GM18505 (cell line): ENCODE measurements around the gene TCF15.
A peak's percentile ranks its signal among the peaks of the same experiment; 100 is the strongest.
"Not testable (repeated sequence)": the region's sequence is repeated elsewhere in the genome, so short reads cannot be mapped to it uniquely, and the experiment has no call there.

ENCODE experiments used
- ATAC-seq: cut with Tn5 transposase; IDR thresholded peaks from one replicate; pipeline ENCODE4 v1.9.1; 2021; ENCODE audit not compliant: unreplicated experiment
- POLR2A ChIP-seq: IDR thresholded peaks from 4 replicates; pipeline ENCODE4 v1.6.1; 2011; ENCODE audit warnings: borderline replicate concordance; ENCODE audit not compliant: insufficient read depth, insufficient read length; ENCODE audit errors: extremely low read depth

The TCF15 gene

GRCh38 chr20:591941-592340, 18.2 kb downstream of the TCF15 start:
- ATAC-seq: no peak
- TF ChIP-seq POLR2A: no peak

- peak; percentile 53 for ATAC-seq
- no peak for TF ChIP-seq POLR2A
Observed at GRCh38 chr20:588932-589672, 21.0 kb downstream of the TCF15 start.

- no peak for ATAC-seq
- TF ChIP-seq POLR2A: no peak
Observed at GRCh38 chr20:588476-588875, 21.6 kb downstream of the TCF15 start.

DNA sequence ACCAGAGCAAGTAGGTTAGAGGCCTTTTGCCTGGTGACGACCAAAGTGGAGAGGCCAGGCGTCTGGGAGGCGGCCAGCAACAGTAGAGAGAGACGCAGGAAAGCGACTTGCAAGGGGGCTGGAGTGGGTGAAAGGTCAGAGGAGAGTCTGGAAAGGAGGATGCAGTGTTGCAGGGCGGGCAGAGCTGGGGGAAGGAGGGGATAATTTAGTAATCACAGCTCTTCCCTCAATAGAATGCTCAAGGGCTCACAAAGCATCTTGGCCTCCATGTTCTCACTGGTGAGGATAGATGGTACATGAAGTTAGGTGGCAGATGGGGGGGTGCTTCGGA, 25.2 kb downstream of the TCF15 start:
- no peak for ATAC-seq
- no peak for TF ChIP-seq POLR2A

DNA sequence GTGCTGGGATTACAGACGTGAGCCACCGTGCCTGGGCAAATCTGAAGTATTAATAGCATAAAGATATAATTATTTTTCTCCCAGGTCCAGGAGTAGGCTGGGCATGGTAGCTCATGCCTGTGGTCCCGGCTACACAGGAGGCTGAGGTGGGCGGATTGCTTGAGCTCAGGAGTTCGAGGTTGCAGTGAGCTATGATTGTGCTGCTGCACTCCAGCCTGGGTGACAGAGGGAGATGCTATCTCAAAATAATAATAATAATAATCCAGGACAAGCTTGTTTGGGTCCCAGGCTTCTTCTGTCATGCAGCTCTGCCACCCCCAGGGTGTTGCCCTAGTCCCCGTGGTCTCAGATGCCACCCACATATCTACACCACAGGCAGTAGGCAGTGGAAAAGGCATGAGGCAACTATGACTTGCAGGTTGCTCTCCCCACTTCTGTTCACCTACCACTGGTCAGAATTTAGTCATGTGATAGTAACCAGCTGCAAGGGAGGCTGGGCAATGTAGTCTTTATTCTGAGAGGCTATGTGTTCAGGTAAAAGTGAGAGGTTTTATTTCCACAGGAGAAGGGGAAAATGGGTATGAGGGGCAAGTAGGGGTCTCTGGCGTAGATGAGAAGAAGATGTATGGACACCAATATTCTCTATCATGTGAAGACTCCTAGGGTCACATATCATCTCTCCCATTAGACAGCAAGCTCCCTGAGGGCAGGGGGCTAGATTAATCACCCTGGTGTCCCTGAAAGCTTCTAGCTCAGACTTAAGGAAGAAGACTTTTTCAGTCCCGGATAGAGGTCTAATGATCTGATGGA, 25.7 kb downstream of the TCF15 start:
- no peak for ATAC-seq
- no peak for TF ChIP-seq POLR2A

- no peak for ATAC-seq
- no peak for TF ChIP-seq POLR2A
Observed at GRCh38 chr20:582204-582603, 27.9 kb downstream of the TCF15 start.

DNA sequence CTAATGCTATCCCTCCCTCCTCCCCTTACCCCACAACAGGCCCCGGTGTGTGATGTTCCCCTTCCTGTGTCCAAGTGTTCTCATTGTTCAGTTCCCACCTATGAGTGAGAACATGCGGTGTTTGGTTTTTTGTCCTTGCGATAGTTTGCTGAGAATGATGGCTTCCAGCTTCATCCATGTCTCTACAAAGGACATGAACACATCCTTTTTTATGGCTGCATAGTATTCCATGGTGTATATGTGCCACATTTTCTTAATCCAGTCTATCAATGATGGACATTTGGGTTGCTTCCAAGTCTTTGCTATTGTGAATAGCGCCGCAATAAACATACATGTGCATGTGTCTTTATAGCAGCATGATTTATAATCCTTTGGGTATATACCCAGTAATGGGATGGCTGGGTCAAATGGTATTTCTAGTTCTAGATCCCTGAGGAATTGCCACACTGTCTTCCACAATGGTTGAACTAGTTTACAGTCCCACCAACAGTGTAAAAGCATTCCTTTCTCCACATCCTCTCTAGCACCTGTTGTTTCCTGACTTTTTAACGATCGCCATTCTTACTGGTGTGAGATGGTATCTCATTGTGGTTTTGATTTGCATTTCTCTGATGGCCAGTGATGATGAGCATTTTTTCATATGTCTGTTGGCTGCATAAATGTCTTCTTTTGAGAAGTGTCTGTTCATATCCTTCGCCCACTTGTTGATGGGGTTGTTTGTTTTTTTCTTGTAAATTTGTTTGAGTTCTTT, 31.0 kb downstream of the TCF15 start:
- not testable (repeated sequence) for ATAC-seq

GRCh38 chr20:577167-577791, 32.8 kb downstream of the TCF15 start:
- no peak for TF ChIP-seq POLR2A
- no peak for ATAC-seq

GRCh38 chr20:576156-576555, 34.0 kb downstream of the TCF15 start:
- no peak for TF ChIP-seq POLR2A
- ATAC-seq: no peak

DNA sequence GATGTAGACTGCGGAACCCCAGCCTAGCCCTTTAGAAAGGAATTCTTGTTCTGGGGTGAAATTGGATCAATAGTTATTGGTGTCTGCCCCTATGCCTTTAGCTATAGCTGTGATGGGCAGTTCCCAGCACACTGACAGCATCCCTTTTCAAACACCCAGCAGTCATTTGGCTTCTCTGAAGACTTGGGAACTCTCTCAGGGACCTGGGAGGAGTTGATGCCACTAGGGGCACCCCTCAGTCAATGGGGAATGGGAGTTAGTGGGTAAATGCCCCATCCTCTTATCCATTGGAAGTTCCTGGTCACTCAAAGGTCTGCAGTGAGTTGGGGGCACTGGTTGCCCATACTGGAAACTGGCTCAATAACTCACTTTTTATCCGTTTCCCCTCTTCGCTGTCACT, 34.9 kb downstream of the TCF15 start:
- ATAC-seq: no peak
- TF ChIP-seq POLR2A: no peak

GRCh38 chr20:574297-574942, 35.7 kb downstream of the TCF15 start:
- no peak for ATAC-seq
- no peak for TF ChIP-seq POLR2A

DNA sequence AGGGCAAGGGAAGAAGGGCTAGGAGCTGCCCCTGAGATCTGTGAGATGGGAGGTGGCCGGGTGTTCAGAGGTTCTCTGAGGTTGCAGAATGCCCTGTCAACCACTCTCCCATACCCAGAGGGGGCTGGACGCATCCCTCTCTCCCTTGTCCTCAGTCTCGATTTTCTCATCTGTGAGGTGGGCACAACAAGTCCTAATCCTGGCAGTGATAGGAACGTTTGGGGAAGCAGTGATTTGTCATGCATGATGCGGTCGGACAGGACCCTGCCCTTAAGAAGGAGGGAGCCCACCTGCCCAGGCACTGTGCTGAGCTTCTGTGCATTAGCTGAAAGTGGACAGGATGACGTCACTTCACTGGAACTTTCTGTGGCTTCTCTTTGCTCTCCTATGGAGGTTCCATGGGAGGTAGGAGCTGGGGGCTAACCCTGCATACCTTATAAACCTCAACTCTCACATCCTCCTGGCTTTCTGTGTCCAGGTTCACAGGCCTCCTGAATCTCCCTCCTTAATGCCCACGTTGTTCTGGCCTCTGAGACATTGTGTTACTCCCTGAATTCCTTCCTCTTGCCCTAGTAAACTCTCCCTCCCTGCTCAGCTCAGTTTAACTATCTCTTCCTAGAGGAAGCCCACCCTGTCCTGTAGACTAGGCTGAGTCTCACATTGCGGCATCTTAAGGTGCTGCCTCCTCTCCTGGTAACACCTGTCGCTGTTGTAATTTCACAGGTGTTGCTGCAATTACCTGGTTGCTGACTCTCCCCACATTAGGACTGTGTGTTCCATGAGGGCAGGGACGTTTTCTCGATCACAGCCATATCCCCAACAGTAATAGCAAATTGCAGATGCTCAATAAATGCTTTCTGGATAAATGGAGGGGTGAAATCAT, 36.5 kb downstream of the TCF15 start:
- ATAC-seq: no peak
- no peak for TF ChIP-seq POLR2A
